Measurements from ENCODE around the gene PKNOX2.
A peak's percentile ranks its signal among the peaks of the same experiment; 100 is the strongest.

Gene PKNOX2

DNA sequence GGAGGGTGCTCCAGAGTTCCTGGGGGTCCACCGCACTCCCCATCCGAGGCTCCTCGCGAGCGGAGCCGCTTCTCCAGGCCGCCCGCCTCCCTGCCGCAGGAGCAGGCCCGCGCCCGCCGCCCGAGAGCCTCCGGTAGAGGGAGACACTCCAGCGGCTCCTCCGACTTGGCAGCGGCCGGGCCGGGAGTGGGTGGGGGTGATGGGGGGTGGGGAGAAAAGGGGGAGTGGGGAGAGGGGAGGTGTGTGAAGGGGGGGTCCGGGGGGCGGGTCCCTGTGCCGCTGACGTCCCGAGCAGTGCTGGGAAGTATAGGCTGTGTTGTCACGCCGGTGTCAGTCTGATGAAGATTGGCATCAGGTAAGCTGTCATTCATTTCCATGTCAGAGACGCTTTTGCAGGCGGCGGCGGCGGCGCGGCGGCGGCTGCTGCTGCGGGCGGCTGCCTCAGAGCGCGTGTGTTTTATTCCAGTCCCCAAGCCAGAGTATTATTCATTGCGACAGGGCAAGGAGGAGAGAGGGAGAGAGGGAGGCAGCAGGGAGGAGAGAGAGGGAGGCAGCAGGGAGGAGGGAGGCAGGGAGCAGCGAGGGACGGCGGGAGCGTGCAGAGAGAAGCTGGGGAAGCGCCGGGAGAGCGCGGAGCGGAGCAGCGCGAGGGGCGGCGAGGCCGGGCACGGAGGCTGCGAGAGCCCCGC lies at the start of gene PKNOX2:
Gene PKNOX2 (plus strand): TSS at position 330 of the 689 bp plus-strand sequence. CDS start 186,555 bp downstream, outside the sequence.
- TF ChIP-seq CTCF (conservative IDR thresholded peaks at IDR 0.05; ENCODE audit: control insufficient read depth, insufficient read depth, low read depth, low read length): no peak
- H3K4me3 ChIP-seq (ENCODE audit: control insufficient read depth, low read depth, low read length): peak within 1 kb of the TSS; percentile 46
- peak; percentile 34 for DNase-seq (ENCODE audit: low read depth)

GRCh38 chr11:125117429-125117828 lies 47.1 kb upstream of the PKNOX2 start:
- H3K4me3 ChIP-seq (ENCODE audit: control insufficient read depth, low read depth, low read length): no peak overlapping the region
- no peak for TF ChIP-seq CTCF (conservative IDR thresholded peaks at IDR 0.05; ENCODE audit: control insufficient read depth, insufficient read depth, low read depth, low read length)
- DNase-seq (ENCODE audit: low read depth): no peak

DNA sequence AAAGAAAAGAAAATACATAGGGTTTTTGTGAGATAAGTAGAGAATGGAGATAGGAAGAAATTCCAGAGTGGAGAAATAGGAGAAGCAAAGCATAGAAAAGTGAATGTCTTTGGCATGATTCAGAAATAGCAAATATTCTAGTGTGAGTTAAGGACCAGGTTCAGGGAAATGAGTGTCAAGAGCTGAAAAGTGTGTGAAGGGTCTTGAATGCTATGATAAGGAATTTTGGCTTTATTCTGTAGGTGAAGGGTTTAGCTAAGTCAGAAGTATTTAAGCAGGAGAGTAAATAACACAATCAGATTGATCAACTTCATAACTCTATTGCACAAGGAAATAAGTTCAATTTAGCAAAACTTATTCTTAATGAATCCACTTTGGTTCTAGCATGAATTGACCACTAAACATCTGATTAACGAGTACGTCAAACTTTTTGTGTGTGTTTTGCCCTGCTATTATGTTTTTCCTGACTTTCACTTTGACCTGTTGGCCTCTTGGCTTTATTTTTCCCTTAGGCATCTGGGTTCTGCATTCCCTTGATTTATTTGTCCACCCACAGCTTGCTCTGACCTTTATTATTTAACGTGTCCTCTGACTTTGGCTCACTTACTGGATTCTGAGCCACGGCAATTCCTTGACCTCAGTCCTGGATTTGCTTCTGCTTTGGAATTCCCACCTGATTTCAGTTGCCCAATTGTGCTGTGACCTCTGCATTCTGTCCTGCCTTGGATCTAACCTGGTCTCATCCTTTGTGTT lies 41.2 kb upstream of the PKNOX2 start:
- no peak for TF ChIP-seq CTCF (conservative IDR thresholded peaks at IDR 0.05; ENCODE audit: control insufficient read depth, insufficient read depth, low read depth, low read length)
- no peak overlapping the region for H3K4me3 ChIP-seq (ENCODE audit: control insufficient read depth, low read depth, low read length)
- DNase-seq (ENCODE audit: low read depth): peak; percentile 2

DNA sequence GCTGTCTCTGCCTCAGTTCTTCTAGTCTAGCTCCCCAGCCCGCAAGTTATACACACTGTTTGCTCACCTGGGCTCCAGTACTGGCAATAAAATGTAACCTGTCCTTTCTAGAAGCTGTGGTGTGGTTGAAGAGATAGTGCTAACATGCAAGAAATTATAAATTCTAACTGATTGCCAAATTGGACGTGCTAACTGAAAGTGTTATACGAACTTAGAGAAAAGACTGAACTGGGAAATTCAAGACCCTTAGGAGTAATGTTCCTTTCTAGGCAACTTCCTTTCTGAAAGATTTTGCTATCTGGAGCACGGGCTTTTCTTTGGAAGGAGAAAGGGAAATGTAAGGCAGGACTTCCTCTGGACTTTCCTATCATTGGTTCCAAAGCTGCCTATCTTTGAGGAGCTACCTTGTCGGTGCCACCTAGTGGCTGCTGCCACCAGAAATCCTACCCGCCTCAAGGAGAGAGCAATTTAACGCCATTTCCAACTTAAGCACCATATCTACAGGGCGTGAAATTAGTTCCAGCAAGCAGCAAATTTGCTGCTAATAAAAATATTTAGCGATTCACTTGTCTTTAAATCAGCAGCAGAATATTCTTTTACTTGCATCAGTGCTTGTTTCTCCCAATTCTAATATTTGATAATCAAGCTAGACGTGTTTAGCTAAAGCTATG lies 40.5 kb upstream of the PKNOX2 start:
- peak; percentile 63 for TF ChIP-seq CTCF (conservative IDR thresholded peaks at IDR 0.05; ENCODE audit: control insufficient read depth, insufficient read depth, low read depth, low read length)
- no peak overlapping the region for H3K4me3 ChIP-seq (ENCODE audit: control insufficient read depth, low read depth, low read length)
- peak; percentile 79 for DNase-seq (ENCODE audit: low read depth)

- TF ChIP-seq CTCF (conservative IDR thresholded peaks at IDR 0.05; ENCODE audit: control insufficient read depth, insufficient read depth, low read depth, low read length): no peak
- no peak overlapping the region for H3K4me3 ChIP-seq (ENCODE audit: control insufficient read depth, low read depth, low read length)
- no peak for DNase-seq (ENCODE audit: low read depth)
Observed at GRCh38 chr11:125124618-125124992, 39.9 kb upstream of the PKNOX2 start.

- H3K4me3 ChIP-seq (ENCODE audit: control insufficient read depth, low read depth, low read length): no peak overlapping the region
- TF ChIP-seq CTCF (conservative IDR thresholded peaks at IDR 0.05; ENCODE audit: control insufficient read depth, insufficient read depth, low read depth, low read length): no peak
- DNase-seq (ENCODE audit: low read depth): peak; percentile 68
Observed at GRCh38 chr11:125128450-125128849, 36.1 kb upstream of the PKNOX2 start.

All from fibroblast of mammary gland (primary cell).